HepG2 (cell line): ENCODE data around the gene GATAD2B. TPM values are rescaled to one million over a fixed set of nuclear protein-coding genes. Genes with fewer than 3 reads are reported as not detected.

Experiments
- CCAR2 ChIP-seq: fragments of 200-400 bp; formaldehyde crosslinking; optimal IDR thresholded peaks from 2 replicates; pipeline ENCODE3; 2018; ENCODE audit warnings: low read depth, mild to moderate bottlenecking, low read length, moderate library complexity
- CCDC6 ChIP-seq: sonication (generic); formaldehyde crosslinking; IDR thresholded peaks from 2 replicates; pipeline ENCODE4 v1.8.1; 2022; ENCODE audit warnings: mild to moderate bottlenecking, missing genetic modification reagents, moderate library complexity
- FOXM1 ChIP-seq: sonication (generic); formaldehyde crosslinking; IDR thresholded peaks from 2 replicates; pipeline ENCODE4 v1.5.0; 2020; ENCODE audit warnings: missing genetic modification reagents
- PHF8 ChIP-seq: sonication (generic); formaldehyde crosslinking; IDR thresholded peaks from 2 replicates; pipeline ENCODE4 v1.5.0; 2020; ENCODE audit warnings: missing genetic modification reagents
- TOE1 ChIP-seq: sonication (generic); formaldehyde crosslinking; IDR thresholded peaks from 2 replicates; pipeline ENCODE4 v1.4.0; 2020; ENCODE audit warnings: mild to moderate bottlenecking, missing genetic modification reagents
- ZEB1 ChIP-seq: IDR thresholded peaks from 2 replicates; pipeline ENCODE4 v1.6.1; 2012; ENCODE audit warnings: mild to moderate bottlenecking, low read depth, inconsistent platforms; ENCODE audit not compliant: insufficient replicate concordance
- ZNF10 ChIP-seq: sonication (generic); formaldehyde crosslinking; IDR thresholded peaks from 2 replicates; pipeline ENCODE4 v1.4.0; 2020; ENCODE audit warnings: mild to moderate bottlenecking, low read depth, missing genetic modification reagents, borderline replicate concordance
- ZNF274 ChIP-seq: sonication (generic); formaldehyde crosslinking; IDR thresholded peaks from 2 replicates; pipeline ENCODE4 v1.5.1; 2020; ENCODE audit warnings: mild to moderate bottlenecking, missing genetic modification reagents
- ZNF878 ChIP-seq: sonication (generic); formaldehyde crosslinking; IDR thresholded peaks from 2 replicates; pipeline ENCODE4 v1.8.1; 2023; ENCODE audit warnings: mild to moderate bottlenecking, missing genetic modification reagents, moderate library complexity
- polyA plus RNA-seq, 8 experiments: library from polyadenylated mRNA; depleted of rRNA in 3 of 8; stranded (reverse) in 7 of 8; unstranded in 1 of 8; fragments of >200 nt; fragmentation: Illumina TruSeq in 4 of 8; extraction: Trizol in 4 of 8; gene quantifications; 2 replicates each; pipeline versions ENCODE4 v1.2.1 to v1.2.3, GENCODE V29; 2011 to 2016; ENCODE audit warnings: low read depth in 4 of 8, missing spikeins in 1 of 8, mixed read lengths in 1 of 8; ENCODE audit not compliant: insufficient read depth in 1 of 8
- total RNA-seq, 5 experiments: library from RNA; depleted of rRNA; stranded (reverse); fragments of >200 nt; fragmentation: Illumina TruSeq; extraction: Trizol; gene quantifications; 2 replicates each; pipeline ENCODE4 v1.2.3, GENCODE V29; 2016; ENCODE audit warnings: low read depth in 1 of 5
- TF ChIP-seq, protein P1 (sequence below): sonication (generic); formaldehyde crosslinking; IDR thresholded peaks from 2 replicates; pipeline ENCODE4 v1.4.0; 2020; ENCODE audit warnings: missing genetic modification reagents
- TF ChIP-seq, protein P2 (sequence below): sonication (generic); formaldehyde crosslinking; IDR thresholded peaks from 2 replicates; pipeline ENCODE4 v1.5.1; 2020; ENCODE audit warnings: mild to moderate bottlenecking, missing genetic modification reagents, moderate library complexity
- TF ChIP-seq, protein P3 (sequence below): sonication (generic); formaldehyde crosslinking; IDR thresholded peaks from 2 replicates; pipeline ENCODE4; 2020; ENCODE audit warnings: missing genetic modification reagents, mild to moderate bottlenecking, borderline replicate concordance
- TF ChIP-seq, protein P4 (sequence below): sonication (generic); formaldehyde crosslinking; IDR thresholded peaks from 2 replicates; pipeline ENCODE4 v1.4.0; 2020; ENCODE audit warnings: mild to moderate bottlenecking, missing genetic modification reagents
- TF ChIP-seq, protein P5 (sequence below): sonication (generic); formaldehyde crosslinking; IDR thresholded peaks from 2 replicates; pipeline ENCODE4 v1.8.0; 2022; ENCODE audit warnings: missing genetic modification reagents, mild to moderate bottlenecking, moderate library complexity, borderline replicate concordance
- TF ChIP-seq, protein P6 (sequence below): sonication (generic); formaldehyde crosslinking; IDR thresholded peaks from 2 replicates; pipeline ENCODE4 v1.5.0; 2020; ENCODE audit warnings: mild to moderate bottlenecking, missing genetic modification reagents, moderate library complexity

Gene GATAD2B
- total and polyA plus RNA-seq, 2 of the 13 experiments (the other 11 are each of a cell fraction or from before 2014, with no cell fraction given) = 3.2 to 5.2 TPM

DNA sequence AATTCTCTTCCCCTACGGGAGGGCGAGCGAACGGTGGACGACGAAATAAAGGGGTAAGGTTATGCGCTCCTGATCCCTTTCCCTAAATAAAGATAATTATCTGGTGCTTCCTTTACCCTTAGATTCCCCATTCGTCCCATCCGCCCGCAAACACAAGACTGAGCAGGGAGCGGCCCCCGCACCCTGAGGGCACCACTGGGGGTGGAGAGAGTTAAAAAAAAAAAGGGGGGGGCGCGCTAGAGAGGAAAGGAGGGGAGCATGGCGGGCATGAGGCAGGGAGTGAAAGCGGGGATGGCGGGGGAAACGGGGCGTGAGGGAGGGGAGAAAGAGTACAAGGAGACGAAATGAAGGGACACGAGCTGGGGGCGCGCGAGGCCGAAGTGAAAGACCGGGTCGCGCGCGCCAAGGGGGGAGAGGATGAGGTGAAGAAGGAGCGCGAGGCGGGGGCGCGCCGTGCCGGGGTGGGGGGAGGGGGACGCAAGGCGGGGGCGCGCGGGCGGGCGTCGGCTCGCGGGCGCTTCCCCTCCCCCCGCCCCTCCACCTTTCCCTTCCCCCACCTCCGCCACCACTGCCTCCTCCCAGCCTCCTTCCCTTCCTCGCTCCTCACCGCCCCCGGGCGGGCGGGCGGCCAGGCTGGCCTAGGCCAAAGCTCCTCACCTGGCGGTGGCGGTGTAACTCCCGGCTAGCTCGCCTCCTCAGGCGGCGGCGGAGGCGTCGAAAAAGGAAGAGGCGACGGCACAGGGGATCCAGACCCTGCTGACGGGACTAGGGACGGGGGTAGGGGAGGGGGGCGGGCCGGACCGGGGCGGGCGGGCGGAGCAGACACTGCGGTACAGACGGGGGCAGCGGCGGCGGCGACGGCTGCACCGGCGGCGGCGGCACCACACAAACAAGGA is 448 bp downstream of the GATAD2B start (continued):
- TF ChIP-seq, protein P1, sequence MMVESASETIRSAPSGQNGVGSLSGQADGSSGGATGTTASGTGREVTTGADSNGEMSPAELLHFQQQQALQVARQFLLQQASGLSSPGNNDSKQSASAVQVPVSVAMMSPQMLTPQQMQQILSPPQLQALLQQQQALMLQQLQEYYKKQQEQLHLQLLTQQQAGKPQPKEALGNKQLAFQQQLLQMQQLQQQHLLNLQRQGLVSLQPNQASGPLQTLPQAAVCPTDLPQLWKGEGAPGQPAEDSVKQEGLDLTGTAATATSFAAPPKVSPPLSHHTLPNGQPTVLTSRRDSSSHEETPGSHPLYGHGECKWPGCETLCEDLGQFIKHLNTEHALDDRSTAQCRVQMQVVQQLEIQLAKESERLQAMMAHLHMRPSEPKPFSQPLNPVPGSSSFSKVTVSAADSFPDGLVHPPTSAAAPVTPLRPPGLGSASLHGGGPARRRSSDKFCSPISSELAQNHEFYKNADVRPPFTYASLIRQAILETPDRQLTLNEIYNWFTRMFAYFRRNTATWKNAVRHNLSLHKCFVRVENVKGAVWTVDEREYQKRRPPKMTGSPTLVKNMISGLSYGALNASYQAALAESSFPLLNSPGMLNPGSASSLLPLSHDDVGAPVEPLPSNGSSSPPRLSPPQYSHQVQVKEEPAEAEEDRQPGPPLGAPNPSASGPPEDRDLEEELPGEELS (CRISPR knock-in tag) = no peak
- TF ChIP-seq, protein P2, sequence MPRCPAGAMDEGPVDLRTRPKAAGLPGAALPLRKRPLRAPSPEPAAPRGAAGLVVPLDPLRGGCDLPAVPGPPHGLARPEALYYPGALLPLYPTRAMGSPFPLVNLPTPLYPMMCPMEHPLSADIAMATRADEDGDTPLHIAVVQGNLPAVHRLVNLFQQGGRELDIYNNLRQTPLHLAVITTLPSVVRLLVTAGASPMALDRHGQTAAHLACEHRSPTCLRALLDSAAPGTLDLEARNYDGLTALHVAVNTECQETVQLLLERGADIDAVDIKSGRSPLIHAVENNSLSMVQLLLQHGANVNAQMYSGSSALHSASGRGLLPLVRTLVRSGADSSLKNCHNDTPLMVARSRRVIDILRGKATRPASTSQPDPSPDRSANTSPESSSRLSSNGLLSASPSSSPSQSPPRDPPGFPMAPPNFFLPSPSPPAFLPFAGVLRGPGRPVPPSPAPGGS = no peak
- TF ChIP-seq, protein P3, sequence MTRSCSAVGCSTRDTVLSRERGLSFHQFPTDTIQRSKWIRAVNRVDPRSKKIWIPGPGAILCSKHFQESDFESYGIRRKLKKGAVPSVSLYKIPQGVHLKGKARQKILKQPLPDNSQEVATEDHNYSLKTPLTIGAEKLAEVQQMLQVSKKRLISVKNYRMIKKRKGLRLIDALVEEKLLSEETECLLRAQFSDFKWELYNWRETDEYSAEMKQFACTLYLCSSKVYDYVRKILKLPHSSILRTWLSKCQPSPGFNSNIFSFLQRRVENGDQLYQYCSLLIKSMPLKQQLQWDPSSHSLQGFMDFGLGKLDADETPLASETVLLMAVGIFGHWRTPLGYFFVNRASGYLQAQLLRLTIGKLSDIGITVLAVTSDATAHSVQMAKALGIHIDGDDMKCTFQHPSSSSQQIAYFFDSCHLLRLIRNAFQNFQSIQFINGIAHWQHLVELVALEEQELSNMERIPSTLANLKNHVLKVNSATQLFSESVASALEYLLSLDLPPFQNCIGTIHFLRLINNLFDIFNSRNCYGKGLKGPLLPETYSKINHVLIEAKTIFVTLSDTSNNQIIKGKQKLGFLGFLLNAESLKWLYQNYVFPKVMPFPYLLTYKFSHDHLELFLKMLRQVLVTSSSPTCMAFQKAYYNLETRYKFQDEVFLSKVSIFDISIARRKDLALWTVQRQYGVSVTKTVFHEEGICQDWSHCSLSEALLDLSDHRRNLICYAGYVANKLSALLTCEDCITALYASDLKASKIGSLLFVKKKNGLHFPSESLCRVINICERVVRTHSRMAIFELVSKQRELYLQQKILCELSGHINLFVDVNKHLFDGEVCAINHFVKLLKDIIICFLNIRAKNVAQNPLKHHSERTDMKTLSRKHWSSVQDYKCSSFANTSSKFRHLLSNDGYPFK = no peak
- TF ChIP-seq ZNF274 (CRISPR knock-in tag) = no peak
- TF ChIP-seq ZNF878 (CRISPR knock-in tag) = no peak
- no peak for TF ChIP-seq TOE1 (CRISPR knock-in tag)
- no peak for TF ChIP-seq FOXM1 (CRISPR knock-in tag)
- TF ChIP-seq, protein P4, sequence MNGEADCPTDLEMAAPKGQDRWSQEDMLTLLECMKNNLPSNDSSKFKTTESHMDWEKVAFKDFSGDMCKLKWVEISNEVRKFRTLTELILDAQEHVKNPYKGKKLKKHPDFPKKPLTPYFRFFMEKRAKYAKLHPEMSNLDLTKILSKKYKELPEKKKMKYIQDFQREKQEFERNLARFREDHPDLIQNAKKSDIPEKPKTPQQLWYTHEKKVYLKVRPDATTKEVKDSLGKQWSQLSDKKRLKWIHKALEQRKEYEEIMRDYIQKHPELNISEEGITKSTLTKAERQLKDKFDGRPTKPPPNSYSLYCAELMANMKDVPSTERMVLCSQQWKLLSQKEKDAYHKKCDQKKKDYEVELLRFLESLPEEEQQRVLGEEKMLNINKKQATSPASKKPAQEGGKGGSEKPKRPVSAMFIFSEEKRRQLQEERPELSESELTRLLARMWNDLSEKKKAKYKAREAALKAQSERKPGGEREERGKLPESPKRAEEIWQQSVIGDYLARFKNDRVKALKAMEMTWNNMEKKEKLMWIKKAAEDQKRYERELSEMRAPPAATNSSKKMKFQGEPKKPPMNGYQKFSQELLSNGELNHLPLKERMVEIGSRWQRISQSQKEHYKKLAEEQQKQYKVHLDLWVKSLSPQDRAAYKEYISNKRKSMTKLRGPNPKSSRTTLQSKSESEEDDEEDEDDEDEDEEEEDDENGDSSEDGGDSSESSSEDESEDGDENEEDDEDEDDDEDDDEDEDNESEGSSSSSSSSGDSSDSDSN (CRISPR knock-in tag) = no peak
- TF ChIP-seq, protein P5, sequence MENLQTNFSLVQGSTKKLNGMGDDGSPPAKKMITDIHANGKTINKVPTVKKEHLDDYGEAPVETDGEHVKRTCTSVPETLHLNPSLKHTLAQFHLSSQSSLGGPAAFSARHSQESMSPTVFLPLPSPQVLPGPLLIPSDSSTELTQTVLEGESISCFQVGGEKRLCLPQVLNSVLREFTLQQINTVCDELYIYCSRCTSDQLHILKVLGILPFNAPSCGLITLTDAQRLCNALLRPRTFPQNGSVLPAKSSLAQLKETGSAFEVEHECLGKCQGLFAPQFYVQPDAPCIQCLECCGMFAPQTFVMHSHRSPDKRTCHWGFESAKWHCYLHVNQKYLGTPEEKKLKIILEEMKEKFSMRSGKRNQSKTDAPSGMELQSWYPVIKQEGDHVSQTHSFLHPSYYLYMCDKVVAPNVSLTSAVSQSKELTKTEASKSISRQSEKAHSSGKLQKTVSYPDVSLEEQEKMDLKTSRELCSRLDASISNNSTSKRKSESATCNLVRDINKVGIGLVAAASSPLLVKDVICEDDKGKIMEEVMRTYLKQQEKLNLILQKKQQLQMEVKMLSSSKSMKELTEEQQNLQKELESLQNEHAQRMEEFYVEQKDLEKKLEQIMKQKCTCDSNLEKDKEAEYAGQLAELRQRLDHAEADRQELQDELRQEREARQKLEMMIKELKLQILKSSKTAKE (CRISPR knock-in tag) = no peak
- peak; percentile 60; the same call in 1 of the 2 replicates for TF ChIP-seq PHF8 (CRISPR knock-in tag)
- TF ChIP-seq ZNF10 (CRISPR knock-in tag) = no peak
- no peak for TF ChIP-seq CCDC6 (CRISPR knock-in tag)
- TF ChIP-seq ZEB1 = no peak
- no peak for TF ChIP-seq CCAR2
- TF ChIP-seq, protein P6, sequence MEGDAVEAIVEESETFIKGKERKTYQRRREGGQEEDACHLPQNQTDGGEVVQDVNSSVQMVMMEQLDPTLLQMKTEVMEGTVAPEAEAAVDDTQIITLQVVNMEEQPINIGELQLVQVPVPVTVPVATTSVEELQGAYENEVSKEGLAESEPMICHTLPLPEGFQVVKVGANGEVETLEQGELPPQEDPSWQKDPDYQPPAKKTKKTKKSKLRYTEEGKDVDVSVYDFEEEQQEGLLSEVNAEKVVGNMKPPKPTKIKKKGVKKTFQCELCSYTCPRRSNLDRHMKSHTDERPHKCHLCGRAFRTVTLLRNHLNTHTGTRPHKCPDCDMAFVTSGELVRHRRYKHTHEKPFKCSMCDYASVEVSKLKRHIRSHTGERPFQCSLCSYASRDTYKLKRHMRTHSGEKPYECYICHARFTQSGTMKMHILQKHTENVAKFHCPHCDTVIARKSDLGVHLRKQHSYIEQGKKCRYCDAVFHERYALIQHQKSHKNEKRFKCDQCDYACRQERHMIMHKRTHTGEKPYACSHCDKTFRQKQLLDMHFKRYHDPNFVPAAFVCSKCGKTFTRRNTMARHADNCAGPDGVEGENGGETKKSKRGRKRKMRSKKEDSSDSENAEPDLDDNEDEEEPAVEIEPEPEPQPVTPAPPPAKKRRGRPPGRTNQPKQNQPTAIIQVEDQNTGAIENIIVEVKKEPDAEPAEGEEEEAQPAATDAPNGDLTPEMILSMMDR (CRISPR knock-in tag) = peak; percentile 52
